22Rv1 (cell line): ENCODE results near the gene CAPZB.

ENCODE experiments used
- CTCF ChIP-seq: fragments of 450-650 bp; IDR thresholded peaks from 2 replicates; pipeline ENCODE4 v1.5.1; 2017; ENCODE audit warnings: mild to moderate bottlenecking
- ZFX ChIP-seq: fragments of 450-650 bp; IDR thresholded peaks from 2 replicates; pipeline ENCODE4 v1.6.1; 2017; ENCODE audit warnings: antibody characterized with exemption, borderline replicate concordance

DNA sequence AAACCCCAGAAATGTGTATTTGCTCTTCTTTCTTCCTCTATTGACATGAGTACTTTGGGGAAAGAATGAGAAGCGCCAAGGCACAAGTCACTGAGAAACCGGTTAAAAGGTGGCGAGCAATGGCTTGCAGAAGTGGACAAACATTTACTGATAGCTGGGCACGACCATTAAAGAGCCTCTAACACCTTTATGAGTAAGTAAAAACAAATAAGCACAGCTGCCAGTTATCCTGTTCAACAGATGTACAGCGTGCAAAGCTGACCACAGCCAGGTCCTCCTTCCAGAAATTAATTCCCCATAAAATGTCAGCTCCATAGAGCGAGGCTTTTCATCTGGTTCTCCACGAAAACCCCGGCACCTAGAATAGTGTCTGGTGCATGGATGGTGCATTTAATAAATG is 72.7 kb downstream of the CAPZB start:
- no peak for TF ChIP-seq CTCF
- no peak for TF ChIP-seq ZFX
